IMR-90 (cell line): ENCODE measurements around the gene TCERG1L. TPM values are rescaled to one million over a fixed set of nuclear protein-coding genes. Genes with fewer than 3 reads are reported as not detected.

ENCODE experiments used
- ATAC-seq: fragments of 200-7000 bp; cut with Tn5 transposase; 2 replicates; pipeline ENCODE4 v1.9.1; 2020; ENCODE audit warnings: low read depth, mild to moderate bottlenecking, moderate library complexity
- BruUV-seq: library from RNA; stranded (reverse); fragments of 400-500 nt; replicated peaks from 2 replicates; lab custom pipeline; 2021; lab: Mats Ljungman, UMichigan
- CTCF ChIA-PET: fragments of 300-600 bp; formaldehyde crosslinking; extraction: SDS; loops from one replicate; lab custom pipeline; 2021; ENCODE audit warnings: antibody characterized with exemption; lab: Yijun Ruan, JAX
- POLR2A ChIA-PET: fragments of 300-600 bp; sonication (Branson Sonifier 250); formaldehyde crosslinking; loops from one replicate; lab custom pipeline; 2022; ENCODE audit warnings: antibody characterized with exemption; ENCODE audit not compliant: unreplicated experiment; lab: Charles Lee
- DNase-seq: peaks from one replicate; pipeline ENCODE4 v3.0.0; 2013
- H2AFZ ChIP-seq: replicated peaks from 2 replicates; pipeline ENCODE3; 2013; ENCODE audit warnings: low read length, mild to moderate bottlenecking; ENCODE audit not compliant: poor library complexity
- H2AK5ac ChIP-seq: 2 replicates; pipeline ENCODE4 v1.6.1; 2013; ENCODE audit warnings: low read depth, low read length, inconsistent platforms
- H2AK9ac ChIP-seq: replicated peaks from 2 replicates; pipeline ENCODE3; 2013; ENCODE audit warnings: mild to moderate bottlenecking, low read depth, low read length, moderate library complexity; ENCODE audit not compliant: poor library complexity
- H2BK120ac ChIP-seq: 2 replicates; pipeline ENCODE4 v1.6.1; 2013; ENCODE audit warnings: low read depth, low read length, inconsistent platforms
- H2BK15ac ChIP-seq: 3 replicates; pipeline ENCODE4 v1.6.1; 2013; ENCODE audit warnings: low read depth, low read length, inconsistent platforms
- H2BK20ac ChIP-seq: 2 replicates; pipeline ENCODE4 v1.6.1; 2013; ENCODE audit warnings: low read depth, mild to moderate bottlenecking, inconsistent platforms, low read length, moderate library complexity
- H2BK5ac ChIP-seq: 2 replicates; pipeline ENCODE4 v1.6.1; 2013; ENCODE audit warnings: mild to moderate bottlenecking, low read depth, low read length, inconsistent platforms; ENCODE audit not compliant: poor library complexity, severe bottlenecking
- H3K14ac ChIP-seq: replicated peaks from 2 replicates; pipeline ENCODE4 v1.6.1; 2013; ENCODE audit warnings: low read depth, low read length, inconsistent platforms
- H3K18ac ChIP-seq: 2 replicates; pipeline ENCODE4 v1.6.1; 2013; ENCODE audit warnings: low read depth, low read length, control low read depth
- H3K23ac ChIP-seq: 2 replicates; pipeline ENCODE4 v1.6.1; 2013; ENCODE audit warnings: low read depth, low read length, inconsistent platforms
- H3K27ac ChIP-seq: 2 replicates; pipeline ENCODE4 v1.5.1; 2013; ENCODE audit warnings: mild to moderate bottlenecking, control low read depth, low read length; ENCODE audit not compliant: insufficient read depth
- H3K27me3 ChIP-seq: 2 replicates; pipeline ENCODE4 v1.6.1; 2013; ENCODE audit warnings: low read length; ENCODE audit not compliant: control insufficient read depth, insufficient read depth
- H3K36me3 ChIP-seq: 2 replicates; pipeline ENCODE4 v1.6.1; 2013; ENCODE audit warnings: low read length, mixed read lengths; ENCODE audit not compliant: control insufficient read depth, insufficient read depth
- H3K4ac ChIP-seq: 2 replicates; pipeline ENCODE4 v1.6.1; 2013; ENCODE audit warnings: low read depth, low read length, inconsistent platforms
- H3K4me1 ChIP-seq: 2 replicates; pipeline ENCODE4 v1.6.1; 2013; ENCODE audit warnings: low read length, mixed read lengths; ENCODE audit not compliant: control insufficient read depth, insufficient read depth
- H3K4me2 ChIP-seq: 2 replicates; pipeline ENCODE4 v1.6.1; 2013; ENCODE audit warnings: low read depth, mild to moderate bottlenecking, control low read depth, low read length, moderate library complexity
- H3K4me3 ChIP-seq: 2 replicates; pipeline ENCODE4 v1.5.1; 2013; ENCODE audit warnings: low read depth, mild to moderate bottlenecking, control low read depth, low read length, moderate library complexity; ENCODE audit not compliant: insufficient read depth
- H3K56ac ChIP-seq: 2 replicates; pipeline ENCODE4 v1.6.1; 2013; ENCODE audit warnings: low read length, inconsistent platforms; ENCODE audit not compliant: insufficient read depth; ENCODE audit errors: extremely low read depth
- H3K79me1 ChIP-seq, 2 experiments: 2 replicates each; pipeline ENCODE4 v1.6.1; 2013; ENCODE audit warnings: low read length in 2 of 2, inconsistent platforms in 1 of 2, low read depth in 1 of 2
- H3K9ac ChIP-seq: 2 replicates; pipeline ENCODE4 v1.6.1; 2013; ENCODE audit warnings: low read depth, low read length, control low read depth
- H3K9me1 ChIP-seq: 2 replicates; pipeline ENCODE4 v1.6.1; 2013; ENCODE audit warnings: low read length, inconsistent platforms; ENCODE audit not compliant: insufficient read depth
- H3K9me3 ChIP-seq: 2 replicates; pipeline ENCODE4 v1.6.1; 2013; ENCODE audit warnings: low read length; ENCODE audit not compliant: control insufficient read depth, insufficient read depth
- H4K20me1 ChIP-seq: 2 replicates; pipeline ENCODE4 v1.6.1; 2013; ENCODE audit warnings: low read length, inconsistent platforms; ENCODE audit not compliant: insufficient read depth
- H4K5ac ChIP-seq: 2 replicates; pipeline ENCODE4 v1.6.1; 2013; ENCODE audit warnings: mild to moderate bottlenecking, low read depth, low read length, control low read depth
- H4K8ac ChIP-seq, 2 experiments: 2 replicates each; pipeline ENCODE4 v1.6.1; 2013; ENCODE audit warnings: low read depth in 2 of 2, low read length in 2 of 2, control low read depth in 1 of 2, inconsistent platforms in 1 of 2
- H4K91ac ChIP-seq: 2 replicates; pipeline ENCODE4 v1.6.1; 2013; ENCODE audit warnings: low read depth, low read length, inconsistent platforms; ENCODE audit not compliant: insufficient read depth
- BHLHE40 ChIP-seq: fragments of 150-350 bp; IDR thresholded peaks from 2 replicates; pipeline ENCODE4 v1.6.1; 2016; ENCODE audit warnings: mild to moderate bottlenecking, low read depth, low read length
- CHD1 ChIP-seq: IDR thresholded peaks from 2 replicates; pipeline ENCODE4 v1.6.1; 2012; ENCODE audit warnings: low read depth, low read length, improper control_type of control experiment
- CTCF ChIP-seq: conservative IDR thresholded peaks from 2 replicates; pipeline ENCODE4 v1.5.1; 2012; ENCODE audit warnings: mild to moderate bottlenecking, low read depth, low read length, improper control_type of control experiment
- MAFK ChIP-seq: IDR thresholded peaks from 2 replicates; pipeline ENCODE4 v1.6.1; 2012; ENCODE audit warnings: low read depth, low read length, improper control_type of control experiment
- MXI1 ChIP-seq: IDR thresholded peaks from 2 replicates; pipeline ENCODE4 v1.6.1; 2012; ENCODE audit warnings: low read depth, mild to moderate bottlenecking, low read length, moderate library complexity, borderline replicate concordance
- POLR2A ChIP-seq: IDR thresholded peaks from 2 replicates; pipeline ENCODE4 v1.6.1; 2012; ENCODE audit warnings: mild to moderate bottlenecking, low read depth, low read length
- WGBS, 2 experiments: methylation state at CpG; one replicate each; pipeline versions ENCODE4 v1.1.5 to v1.1.7; 2013; ENCODE audit warnings: missing lambda C conversion rate in 2 of 2; ENCODE audit not compliant: insufficient read length in 1 of 2; ENCODE audit errors: extremely low coverage in 2 of 2; 5-methylcytosine and 5-hydroxymethylcytosine counted together
- dilution Hi-C: fragments of 300-500 bp; cut with HindIII; formaldehyde crosslinking; loops from one replicate; pipeline ENCODE4 v1.14.3; 2018; ENCODE audit warnings: low sequenced_read_pairs; ENCODE audit not compliant: unreplicated experiment
- in situ Hi-C: fragments of 300-500 bp; cut with MboI; formaldehyde crosslinking; loops from 3 replicates; pipeline ENCODE4 v1.14.3; 2019; ENCODE audit warnings: low sequenced_read_pairs, inconsistent platforms, mixed read lengths
- intact Hi-C: fragments of 100-400 bp; cut with micrococcal nuclease; formaldehyde crosslinking; loops from 2 replicates; pipeline ENCODE4 v1.10.0; 2022
- polyA plus RNA-seq, 3 experiments: library from polyadenylated mRNA; depleted of rRNA; stranded (reverse); fragments of >200 nt; gene quantifications; 2 replicates each; pipeline ENCODE4 v1.2.3, GENCODE V29; 2012; ENCODE audit warnings: low replicate concordance in 1 of 3
- total RNA-seq: library from RNA; depleted of rRNA; stranded (reverse); fragments of >200 nt; gene quantifications from 2 replicates; pipeline ENCODE4 v1.2.3, GENCODE V29; 2012

The TCERG1L gene
- total and polyA plus RNA-seq, 2 of the 4 experiments (the other 2 are of a cell fraction): not detected

DNA sequence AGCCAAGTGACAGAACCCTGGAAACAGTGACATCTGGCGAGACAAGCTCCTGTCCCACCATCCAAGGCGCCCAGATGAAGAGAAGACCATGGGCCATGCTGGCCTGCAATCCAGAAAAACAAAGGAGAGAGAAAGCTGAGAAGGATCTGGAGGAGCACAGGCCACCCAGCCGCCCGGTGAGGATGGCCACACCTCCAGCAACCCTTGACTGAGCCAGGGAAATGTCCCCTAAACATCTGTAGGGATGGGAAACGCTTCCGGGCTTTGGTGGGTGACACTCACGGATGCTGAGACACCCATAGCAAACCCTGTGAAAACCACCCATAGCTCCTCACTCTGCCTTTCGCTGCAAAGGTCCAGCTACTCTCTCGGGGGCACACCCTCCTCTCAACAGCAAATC, 32.0 kb downstream of the TCERG1L start:
- H4K91ac ChIP-seq: no peak overlapping the region
- no peak overlapping the region for H2BK120ac ChIP-seq
- no peak overlapping the region for H2BK15ac ChIP-seq
- in situ Hi-C loops: no loop called here
- no peak overlapping the region for H3K4me3 ChIP-seq
- no peak overlapping the region for H2BK5ac ChIP-seq
- dilution Hi-C loops: no loop called here
- H3K18ac ChIP-seq: no peak overlapping the region
- H3K9me3 ChIP-seq: peaks cover 36% of the 10 kb centered on the region
- no peak overlapping the region for H4K5ac ChIP-seq
- BruUV-seq: no TSS peak
- H3K27ac ChIP-seq: no peak overlapping the region
- ATAC-seq (no peak), DNase-seq (no peak)
- no peak overlapping the region for H3K9ac ChIP-seq
- WGBS, 2 experiments: 73% methylated on average over 3 of the region's 9 CpGs; no CpG with 5 or more reads in 1 of the 2 experiments
- no peak overlapping the region for H2AK9ac ChIP-seq
- no peaks in the 10 kb centered on the region for H3K27me3 ChIP-seq
- H2AFZ ChIP-seq: no peak overlapping the region
- no peak overlapping the region for H3K56ac ChIP-seq
- no peaks in the 10 kb centered on the region for H3K36me3 ChIP-seq
- no peak overlapping the region for H3K4ac ChIP-seq
- no peak overlapping the region for H4K8ac ChIP-seq
- H3K4me2 ChIP-seq: no peak overlapping the region
- H3K9me1 ChIP-seq: no peaks in the 10 kb centered on the region
- intact Hi-C loops: no loop called here
- no peak overlapping the region for H2AK5ac ChIP-seq
- no peaks in the 10 kb centered on the region for H3K4me1 ChIP-seq
- H4K20me1 ChIP-seq: no peaks in the 10 kb centered on the region
- POLR2A ChIA-PET: no interaction called here
- no peak overlapping the region for H3K14ac ChIP-seq
- no peak overlapping the region for H2BK20ac ChIP-seq
- no peaks in the 10 kb centered on the region for H3K79me1 ChIP-seq
- H3K23ac ChIP-seq: no peak overlapping the region
- TF ChIP-seq MAFK: no peak
- no peak for TF ChIP-seq CTCF
- no peak for TF ChIP-seq POLR2A
- no peak for TF ChIP-seq BHLHE40
- no peak for TF ChIP-seq CHD1
- TF ChIP-seq MXI1: no peak
- CTCF ChIA-PET: no interaction called here
